Ishikawa (cell line): ENCODE measurements around the gene CEP112.

Experiments
- CEBPB ChIP-seq: IDR thresholded peaks from 2 replicates; pipeline ENCODE4 v1.6.1; 2012
- EGR1 ChIP-seq: IDR thresholded peaks from 2 replicates; pipeline ENCODE4 v1.6.1; 2012
- EP300 ChIP-seq: IDR thresholded peaks from 2 replicates; pipeline ENCODE4 v1.6.1; 2012; ENCODE audit warnings: borderline replicate concordance
- FOXM1 ChIP-seq: IDR thresholded peaks from 2 replicates; pipeline ENCODE4 v1.6.1; 2012; ENCODE audit warnings: low read depth, borderline replicate concordance
- MAX ChIP-seq: IDR thresholded peaks from 2 replicates; pipeline ENCODE4 v1.6.1; 2012
- NFIC ChIP-seq: IDR thresholded peaks from 2 replicates; pipeline ENCODE4 v1.6.1; 2012
- RAD21 ChIP-seq: IDR thresholded peaks from 2 replicates; pipeline ENCODE4 v1.6.1; 2012; ENCODE audit warnings: low read depth
- REST ChIP-seq: IDR thresholded peaks from 2 replicates; pipeline ENCODE4 v1.6.1; 2012; ENCODE audit warnings: low read depth, mild to moderate bottlenecking
- TAF1 ChIP-seq: IDR thresholded peaks from 2 replicates; pipeline ENCODE4 v1.6.1; 2012; ENCODE audit warnings: low read depth, mild to moderate bottlenecking
- YY1 ChIP-seq: IDR thresholded peaks from 2 replicates; pipeline ENCODE4 v1.6.1; 2012; ENCODE audit warnings: low read depth
- ZBTB7A ChIP-seq: IDR thresholded peaks from 2 replicates; pipeline ENCODE4 v1.6.1; 2012; ENCODE audit warnings: low read depth

- TF ChIP-seq EP300 (no peak), YY1 (no peak), ZBTB7A (no peak), REST (no peak), NFIC (no peak), CEBPB (no peak), TAF1 (no peak), MAX (no peak), EGR1 (no peak), FOXM1 (no peak), RAD21 (no peak)
These were observed 547.4 kb downstream of the CEP112 start for GRCh38 chr17:65644545-65644944.
